Kidney glomerular epithelial cell (primary cell): ENCODE measurements around the gene ULK4.
"Not testable (repeated sequence)": the region's sequence is repeated elsewhere in the genome, so short reads cannot be mapped to it uniquely, and the experiment has no call there.

Experiments used
- DNase-seq: peaks from one replicate; lab custom pipeline; 2025; lab: John Stamatoyannopoulos, UW

Gene ULK4

DNA sequence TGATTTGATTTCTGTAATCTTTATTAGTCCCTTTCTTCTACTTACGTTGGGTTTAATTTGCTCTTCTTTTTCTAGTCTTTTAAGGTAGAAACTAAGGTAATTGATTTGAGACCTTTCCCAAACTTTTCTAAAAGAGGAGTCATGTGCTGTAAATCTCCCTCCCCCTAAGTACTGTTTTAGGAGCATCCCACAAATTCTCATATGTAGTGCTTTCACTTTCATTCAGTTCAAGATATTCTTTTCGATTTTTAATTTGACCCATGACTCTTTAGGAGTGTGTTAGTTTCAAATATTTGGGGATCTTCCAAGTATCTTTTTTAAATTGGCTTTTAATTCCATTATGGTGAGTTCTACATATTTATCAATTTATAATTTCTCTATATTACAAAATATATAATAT, 520.8 kb downstream of the ULK4 start:
- DNase-seq: no peak

DNA sequence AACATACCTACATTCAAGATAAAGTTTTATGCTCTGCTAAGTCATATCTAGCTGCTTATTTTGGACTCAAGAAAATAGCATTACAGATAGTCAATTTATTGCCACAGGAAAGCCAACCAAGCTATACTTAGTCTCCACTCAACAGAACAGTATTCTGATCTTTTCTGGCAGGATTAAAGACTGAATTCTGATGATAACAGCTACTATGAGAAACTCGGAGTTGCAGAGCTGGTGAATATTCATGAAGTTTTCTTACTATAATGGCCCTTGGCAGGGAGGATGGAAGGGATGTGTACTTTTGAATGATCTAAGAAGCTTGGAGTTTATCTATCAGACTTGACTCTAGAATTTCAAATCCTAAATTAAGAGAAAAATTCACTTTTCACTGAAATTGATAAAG, 524.9 kb downstream of the ULK4 start:
- no peak for DNase-seq

DNA sequence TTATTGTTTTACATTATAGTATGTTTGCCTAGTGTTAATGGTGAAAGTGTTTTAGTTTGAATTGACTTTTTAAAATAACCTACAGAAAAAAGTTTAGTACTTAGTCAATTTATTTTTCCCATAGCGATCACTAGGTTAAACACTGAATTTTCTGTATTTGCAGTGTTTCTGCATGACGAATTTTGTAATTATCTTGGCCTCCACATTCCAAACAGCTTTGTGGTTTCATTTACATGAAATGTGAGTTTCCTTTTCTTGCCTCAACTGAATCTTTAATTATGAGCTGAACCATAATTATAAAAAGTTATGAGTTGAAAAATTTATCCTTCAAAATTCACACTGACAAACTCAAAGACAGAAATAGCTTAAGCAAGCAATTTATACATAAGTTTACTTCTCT, 527.1 kb downstream of the ULK4 start:
- DNase-seq: peak; percentile 23

DNA sequence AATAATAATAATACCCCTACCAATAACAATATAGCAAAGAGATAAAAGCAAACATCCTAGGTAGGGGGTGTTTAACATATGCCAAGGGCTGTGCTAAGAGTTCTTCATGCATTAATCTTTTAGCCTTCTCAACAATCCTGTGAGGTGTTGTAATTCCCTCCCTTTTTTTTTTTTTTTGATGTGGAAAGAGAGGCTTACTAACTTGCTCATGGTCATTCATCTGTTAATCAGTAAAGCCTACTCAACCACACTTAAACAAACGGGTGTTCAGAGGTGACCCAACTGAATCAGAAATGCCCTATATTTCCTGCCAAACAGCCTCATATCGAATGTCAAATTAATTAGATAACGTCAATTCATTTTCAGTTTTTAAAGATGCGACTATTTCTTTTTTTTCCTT, 530.5 kb downstream of the ULK4 start:
- DNase-seq: peak; percentile 37

DNA sequence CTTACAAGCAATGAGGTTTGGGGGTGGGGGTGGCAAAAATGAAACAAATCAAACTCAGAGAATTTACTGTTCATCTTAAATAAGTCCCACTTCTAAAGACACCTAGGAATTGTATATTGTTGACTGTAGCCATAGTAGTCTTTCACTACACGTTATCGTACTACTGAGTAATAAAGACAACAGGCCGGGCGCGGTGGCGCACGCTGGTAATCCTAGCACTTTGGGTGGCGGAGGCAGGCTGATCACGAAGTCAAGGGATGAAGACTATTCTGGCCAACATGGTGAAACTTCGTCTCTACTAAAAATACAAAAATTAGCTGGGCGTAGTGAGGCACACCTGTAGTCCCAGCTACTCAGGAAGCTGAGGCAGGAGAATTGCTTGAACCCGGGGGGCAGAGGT, 531.0 kb downstream of the ULK4 start:
- DNase-seq: no peak

DNA sequence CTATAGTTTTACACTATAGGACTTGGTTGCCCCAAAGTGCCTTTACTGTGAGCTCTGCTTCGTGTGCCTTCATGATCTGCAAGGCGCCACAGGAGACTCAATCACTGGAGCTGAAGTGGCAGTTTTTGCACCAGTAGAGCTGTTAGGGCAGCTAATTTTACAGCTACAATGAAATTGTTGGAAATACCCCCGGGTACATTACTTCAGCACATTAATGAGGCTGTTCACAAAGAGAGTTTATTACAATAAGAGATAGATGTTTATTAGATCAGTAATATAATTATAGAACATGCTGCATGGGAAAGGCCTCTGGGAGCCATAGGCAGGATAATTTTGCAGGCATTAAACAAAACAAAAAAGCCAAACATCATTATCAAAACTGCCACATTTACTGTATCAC, 531.5 kb downstream of the ULK4 start:
- no peak for DNase-seq

DNA sequence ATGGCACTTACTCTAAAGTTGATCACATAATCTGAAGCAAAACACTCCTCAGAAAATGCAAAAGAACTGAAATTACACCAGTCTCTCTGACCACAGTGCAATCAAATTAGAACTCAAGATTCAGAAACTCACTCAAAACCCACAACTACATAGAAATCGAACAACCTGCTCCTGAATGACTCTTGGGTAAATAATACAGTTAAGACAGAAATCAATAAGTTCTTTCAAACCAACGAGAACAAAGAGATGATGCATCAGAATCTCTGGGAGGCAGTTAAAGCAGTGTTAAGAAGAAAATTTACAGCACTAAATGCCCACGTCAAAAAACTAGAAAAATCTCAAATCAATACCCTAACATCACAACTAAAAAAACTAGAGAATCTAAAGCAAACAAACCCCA, 535.4 kb downstream of the ULK4 start:
- no peak for DNase-seq

DNA sequence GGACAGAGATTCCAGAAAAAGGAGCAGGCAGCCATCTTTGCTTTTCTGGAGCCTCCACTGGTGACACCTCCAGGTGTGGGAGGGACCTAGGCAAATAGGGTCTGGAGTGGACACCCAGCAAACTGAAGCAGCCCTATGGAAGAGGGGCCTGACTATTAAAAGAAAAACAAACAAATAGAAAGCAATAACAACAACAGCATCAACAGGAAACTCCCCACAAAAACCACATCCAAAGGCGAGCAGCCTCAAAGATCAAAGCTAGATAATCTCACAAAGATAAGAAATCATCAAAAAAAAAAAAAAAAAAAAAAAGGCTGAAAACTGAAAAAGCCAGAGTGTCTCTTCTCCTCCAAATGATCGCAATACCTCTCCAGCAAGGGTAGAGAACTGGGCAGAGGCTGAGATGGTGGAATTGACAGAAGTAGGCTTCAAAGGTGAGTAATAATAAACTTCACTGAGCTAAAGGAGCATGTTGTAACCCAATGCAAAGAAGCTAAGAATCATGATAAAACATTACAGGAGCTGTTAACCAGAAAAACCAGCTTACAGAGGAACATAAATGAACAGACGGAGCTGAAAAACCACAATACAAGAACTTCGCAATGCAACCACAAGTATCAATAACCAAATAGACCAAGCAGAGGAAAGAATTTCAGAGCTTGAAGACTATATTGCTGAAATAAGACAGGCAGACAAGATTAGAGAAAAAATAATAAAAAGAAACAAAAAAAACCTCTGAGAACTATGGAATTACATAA, 537.2 kb downstream of the ULK4 start:
- DNase-seq: no peak

DNA sequence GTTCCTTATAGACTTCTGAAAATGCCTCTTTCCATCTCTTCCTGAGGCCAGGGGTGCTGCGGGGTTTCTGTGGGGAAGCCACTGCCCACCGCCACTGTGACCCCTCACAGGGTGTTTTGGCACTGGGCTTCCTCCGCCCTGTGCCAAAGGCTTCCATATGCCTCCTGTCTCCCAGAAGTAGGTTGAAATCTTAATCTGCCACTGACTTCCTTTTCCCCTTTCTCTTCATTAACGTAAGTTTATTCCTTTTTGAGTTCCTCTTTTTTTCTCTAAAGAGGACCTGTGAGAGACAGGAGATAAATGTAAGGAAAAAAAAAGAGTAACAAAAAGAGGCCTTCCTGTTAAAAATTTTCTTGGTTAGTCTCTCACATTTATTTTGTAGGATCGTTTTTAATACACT, 542.1 kb downstream of the ULK4 start:
- DNase-seq: no peak

DNA sequence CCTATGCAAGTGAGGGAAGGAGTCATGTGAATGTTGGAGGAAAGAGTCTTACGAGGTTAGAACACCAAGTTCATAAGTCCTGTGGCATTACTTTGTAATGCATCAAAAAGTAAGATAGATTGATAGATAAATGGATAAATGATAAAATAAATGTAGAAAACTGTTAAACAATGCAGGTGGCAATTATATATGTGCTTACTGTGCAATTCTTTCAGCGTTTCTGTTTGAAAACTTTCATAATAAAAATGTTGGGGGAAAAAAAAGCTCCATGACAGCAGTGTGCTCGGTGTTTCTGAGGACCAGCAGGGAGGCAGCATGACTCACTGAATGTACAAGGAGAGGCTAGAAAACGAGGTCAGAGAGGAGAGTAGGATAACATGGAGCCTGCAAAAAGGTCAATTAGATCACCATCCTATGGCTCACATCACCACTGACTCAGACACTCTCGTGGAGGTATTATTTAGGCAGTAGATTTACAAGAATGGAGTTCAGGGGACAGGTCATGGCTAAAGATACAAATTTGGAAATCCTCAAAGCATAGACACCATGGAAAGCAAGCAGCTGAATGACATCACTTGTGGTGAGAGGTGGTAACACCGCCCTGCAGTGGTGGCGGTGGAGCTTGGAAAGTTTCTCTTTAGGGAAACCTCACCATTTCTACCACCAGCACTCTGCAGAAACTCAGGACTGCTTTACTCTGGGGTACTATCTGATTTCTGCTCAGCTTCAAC, 542.8 kb downstream of the ULK4 start:
- peak; percentile 64 for DNase-seq

DNA sequence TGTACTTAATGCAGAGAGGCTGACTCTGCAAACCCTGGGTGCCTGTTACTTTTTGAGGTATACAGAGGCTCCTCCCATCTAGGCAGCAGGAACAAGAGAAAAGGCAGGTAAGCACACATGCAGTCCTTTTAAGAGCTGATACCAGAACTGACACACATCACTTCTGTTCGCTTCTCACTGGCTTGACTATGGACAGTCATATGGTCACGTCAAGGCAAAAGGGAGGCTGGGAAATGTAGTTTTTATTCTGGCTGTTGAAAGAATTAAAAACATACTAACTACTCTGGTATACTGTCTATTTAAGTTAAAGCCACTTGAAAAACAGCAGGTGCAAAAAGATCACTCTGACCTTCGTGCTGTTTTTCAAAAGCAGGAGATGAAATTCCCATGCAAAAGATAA, 544.3 kb downstream of the ULK4 start:
- no peak for DNase-seq

DNA sequence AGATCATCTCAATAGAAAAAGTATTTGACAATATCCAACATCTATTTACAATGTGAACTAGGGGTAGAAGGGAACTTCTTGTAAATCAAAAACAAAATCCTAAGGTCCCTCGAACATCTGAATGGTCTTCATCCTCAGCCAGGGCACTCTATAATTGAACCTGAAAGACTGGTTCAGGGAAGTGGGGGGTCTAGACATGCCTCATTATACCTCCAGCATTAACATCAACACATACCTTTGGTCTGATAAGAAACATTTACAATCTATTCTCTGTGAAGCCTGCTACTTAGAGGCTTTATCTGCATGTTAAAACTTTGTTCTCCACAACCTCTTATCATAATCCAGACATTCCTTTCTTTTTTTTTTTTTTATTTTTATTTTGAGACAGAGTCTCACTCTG, 550.8 kb downstream of the ULK4 start:
- DNase-seq: no peak

DNA sequence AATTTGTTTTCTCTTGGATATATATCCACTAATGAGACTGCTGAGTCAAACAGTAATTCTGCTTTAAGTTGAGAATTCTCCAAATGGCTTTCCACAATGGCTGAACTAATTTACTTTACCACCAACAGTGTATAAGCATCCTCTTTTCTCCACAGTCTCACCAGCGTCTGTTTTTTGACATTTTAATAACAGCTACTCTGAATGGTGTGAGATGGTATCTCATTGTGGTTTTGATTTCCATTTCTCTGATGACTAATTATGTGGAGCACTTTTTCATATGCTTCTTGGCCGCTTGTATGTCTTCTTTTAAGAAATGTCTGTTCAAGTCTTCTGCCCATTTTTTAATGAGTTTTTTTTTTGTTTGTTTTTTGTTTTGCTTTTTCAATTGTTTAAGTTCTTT, 556.4 kb downstream of the ULK4 start:
- no peak for DNase-seq

DNA sequence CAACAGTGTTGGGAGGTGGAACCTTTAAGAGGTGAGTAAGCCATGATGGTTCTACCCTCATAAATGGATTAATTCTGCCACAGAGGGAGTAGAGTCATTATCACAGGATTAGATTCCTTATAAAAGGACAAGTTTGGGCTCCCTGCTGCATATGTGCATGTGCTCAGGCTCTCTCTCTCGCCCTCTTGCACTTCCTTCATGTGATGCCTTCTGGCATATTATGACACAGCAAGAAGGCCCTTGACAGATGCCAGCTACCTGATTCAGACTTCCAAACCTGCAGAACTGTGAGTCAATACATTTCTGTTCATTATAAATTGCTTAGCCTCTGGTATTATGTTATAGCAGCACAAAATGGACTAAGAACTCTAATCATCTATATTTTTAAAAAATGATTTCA, 557.3 kb downstream of the ULK4 start:
- DNase-seq: no peak

DNA sequence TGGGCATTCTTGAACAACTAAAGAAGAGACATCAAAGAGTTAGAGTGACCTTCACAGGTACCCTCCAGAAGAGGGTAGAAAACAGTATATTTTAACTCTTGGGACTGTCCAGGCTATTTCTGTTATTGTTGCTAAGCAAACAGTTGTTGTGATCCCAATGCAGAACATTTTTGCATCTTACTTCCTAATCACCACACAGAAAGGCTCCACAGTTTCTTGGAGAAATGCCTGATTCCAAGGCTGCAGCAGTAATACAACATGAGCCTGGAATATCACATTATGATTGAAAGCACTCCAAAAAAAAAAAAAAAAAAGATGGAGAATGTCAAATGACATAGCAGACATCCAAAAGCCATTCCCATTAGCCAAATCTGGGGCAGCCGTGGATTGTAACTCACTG, 567.0 kb downstream of the ULK4 start:
- DNase-seq: no peak

DNA sequence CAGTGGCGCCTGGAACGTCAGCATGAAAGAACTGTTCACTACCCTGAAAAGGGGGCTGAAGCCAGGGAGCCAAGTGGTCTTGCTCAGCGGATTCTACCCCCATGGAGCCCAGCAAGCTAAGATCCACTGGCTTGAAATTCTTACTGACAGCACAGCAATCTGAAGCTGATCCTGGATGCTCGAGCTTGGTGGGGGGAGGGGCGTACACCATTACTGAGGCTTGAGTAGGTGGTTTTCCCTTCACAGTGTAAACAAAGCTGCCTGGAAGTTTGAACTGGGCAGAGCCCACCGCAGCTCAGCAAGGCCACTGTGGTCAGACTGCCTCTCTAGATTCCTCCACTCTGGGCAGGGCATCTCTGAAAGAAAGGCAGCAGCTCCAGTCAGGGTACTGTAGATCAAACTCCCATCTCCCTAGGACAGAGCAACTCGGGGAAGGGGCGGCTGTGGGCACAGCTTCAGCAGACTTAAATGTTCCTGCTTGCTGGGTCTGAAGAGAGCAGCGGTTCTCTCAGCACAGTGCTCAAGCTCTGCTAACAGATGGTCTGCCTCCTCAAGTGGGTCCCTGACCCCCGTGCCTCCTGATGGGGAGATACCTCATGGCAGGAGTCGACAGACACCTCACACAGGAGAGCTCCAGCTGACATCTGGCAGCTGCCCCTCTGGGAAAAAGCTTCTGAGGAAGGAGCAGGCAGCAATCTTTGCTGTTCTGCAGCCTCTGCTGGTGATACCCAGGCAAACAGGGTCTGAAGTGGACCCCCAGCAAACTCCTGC, 591.0 kb downstream of the ULK4 start:
- not testable (repeated sequence) for DNase-seq

DNA sequence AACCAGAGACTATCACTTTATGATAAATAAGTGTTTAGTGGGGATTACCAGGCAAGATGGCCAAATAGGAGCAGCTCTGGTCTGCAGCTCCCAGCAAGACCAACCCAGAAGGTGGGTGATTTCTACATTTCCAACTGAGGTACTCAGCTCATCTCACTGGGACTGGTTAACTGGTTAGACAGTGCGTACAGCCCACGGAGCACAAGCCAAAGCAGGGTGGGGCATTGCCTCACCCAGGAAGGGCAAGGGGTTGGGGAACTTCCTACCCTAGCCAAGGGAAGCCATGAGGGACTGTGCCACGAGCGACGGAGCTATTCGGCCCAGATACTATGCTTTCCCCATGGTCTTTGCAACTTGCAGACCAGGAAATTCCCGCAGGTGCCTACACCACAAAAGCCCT, 591.6 kb downstream of the ULK4 start:
- no peak for DNase-seq

DNA sequence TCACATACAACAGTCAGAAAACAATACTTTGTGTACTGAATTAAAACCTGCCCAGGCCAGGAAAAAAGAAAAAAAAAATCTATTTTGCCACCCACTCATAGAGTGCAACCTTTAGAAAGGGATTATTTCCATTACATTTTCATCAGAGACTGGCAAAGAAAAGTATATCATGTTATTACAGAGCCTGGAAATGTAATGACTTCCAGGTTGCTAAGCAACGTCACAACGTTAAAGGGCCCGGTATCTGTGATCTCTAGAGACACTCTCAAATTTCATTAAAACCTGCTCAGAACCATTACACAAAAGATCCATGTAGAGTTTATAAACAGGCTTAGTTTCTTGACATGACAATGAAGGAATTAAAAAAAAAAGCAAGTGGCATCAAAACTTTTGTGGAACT, 592.1 kb downstream of the ULK4 start:
- DNase-seq: no peak

DNA sequence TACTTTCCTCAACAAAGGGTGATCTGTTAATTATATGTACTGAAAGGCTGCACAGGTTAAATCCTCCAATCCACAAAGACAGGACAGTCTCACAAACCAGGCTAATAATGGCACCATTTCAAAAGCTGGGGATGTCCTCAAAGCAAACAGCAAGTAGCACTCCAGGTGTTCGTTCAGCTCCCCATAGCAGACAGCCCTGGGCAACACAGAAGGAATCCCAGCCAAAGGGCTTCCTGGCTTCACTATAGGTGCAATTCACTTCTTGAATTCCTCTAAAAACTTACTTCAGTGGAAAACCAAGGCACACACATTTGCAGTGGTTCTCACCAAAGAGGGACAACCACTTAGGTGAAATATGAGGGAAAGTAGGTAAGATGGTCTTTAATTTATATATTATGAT, 595.9 kb downstream of the ULK4 start:
- no peak for DNase-seq

DNA sequence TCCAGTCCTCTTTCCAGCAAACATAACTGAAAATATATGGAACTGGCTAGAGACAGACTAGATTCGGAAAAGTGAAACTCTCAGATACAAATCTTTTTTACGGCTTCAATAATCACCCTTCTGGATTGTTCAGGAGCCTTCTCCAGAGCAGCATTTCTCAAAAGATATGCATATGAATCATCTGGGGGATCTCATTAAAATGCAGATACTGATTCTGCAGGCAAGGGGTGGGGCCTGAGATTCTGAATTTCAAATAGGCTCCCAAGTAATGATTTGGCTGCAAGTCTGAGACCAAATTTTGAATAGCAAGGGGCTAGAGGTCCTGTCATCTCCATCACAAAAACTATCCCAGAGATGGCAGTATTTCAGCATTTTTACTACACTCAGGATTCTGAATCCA, 597.2 kb downstream of the ULK4 start:
- DNase-seq: no peak

DNA sequence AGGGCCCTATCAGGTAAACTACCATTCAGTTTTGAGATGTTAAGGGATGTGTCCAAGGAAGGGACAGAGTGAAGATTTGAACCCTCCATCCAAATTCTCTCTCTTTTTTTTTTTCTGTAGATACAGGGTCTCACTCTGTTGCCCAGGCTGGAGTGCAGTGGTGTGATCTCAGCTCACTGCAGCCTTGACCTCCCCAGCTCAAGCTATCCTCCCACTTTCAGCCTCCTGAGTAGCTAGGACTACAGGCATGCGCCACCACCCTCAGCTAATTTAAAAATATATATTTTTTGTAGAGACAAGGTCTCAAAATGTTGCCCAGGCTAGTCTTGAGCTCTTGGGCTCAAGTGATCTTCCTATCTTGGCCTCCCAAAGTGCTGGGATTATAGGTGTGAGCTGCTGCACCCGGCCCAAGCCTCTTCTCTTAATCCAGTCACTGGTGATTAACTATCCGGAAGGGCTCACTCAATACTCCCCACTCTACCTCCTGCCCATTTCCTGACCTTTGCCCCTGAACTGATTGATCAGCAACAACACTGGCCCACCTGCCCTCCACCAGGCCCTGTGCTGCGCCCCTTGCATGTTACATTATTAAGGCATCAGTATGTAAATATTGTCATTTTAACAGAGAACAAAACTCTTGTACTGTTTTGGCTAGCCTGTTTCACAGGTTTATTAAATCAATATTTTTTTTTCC, 597.9 kb downstream of the ULK4 start:
- DNase-seq: no peak
